ENCODE measurements around the gene SLC4A8.

SLC4A8 gene

DNA sequence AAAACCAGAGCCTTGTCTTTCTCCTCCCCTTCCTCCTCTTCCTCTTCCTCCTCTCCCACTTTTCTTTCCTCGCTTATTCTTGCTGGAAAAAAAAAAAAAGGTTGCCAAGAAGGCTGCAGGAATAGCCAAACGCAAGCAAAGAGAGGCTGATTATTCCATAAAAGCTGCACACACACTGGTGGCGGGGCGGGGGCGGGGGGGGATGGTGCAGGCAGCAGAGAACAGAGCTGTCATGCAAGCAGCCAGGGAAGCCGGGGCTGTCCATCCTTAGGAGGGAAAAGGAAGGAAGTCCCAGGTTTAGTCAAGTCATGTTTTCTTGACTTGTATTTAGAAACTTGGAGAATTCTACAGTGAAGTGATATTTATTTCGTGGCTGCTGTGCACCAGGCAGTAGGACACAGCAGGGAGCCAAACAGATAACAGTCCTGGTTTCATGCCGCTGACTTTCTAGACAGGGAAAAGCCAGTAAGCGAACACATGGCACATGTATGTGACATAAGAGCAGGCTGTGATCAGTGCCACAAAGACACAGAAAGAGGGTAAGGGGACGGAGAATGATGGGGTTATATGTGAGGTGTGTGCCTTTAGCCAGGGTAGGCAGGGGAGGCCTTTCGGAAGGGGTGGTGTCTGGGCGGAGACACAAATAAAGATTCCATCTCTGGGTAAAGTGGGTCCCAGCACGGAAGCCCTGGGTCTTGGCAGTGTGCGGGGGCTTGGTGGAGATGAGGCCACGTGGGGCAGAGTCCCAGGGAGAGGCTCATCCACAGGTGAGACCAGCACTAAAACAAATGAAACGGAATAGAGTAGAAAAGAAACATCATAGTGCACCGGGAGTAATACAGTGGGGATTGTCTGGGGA lies 109.8 kb downstream of the SLC4A8 start:
- ATAC-seq, result no peak
- Mint-ChIP-seq H3K36me3 (no peaks in the 10 kb centered on the region), H3K27ac (no peak overlapping the region), H3K4me1 (peaks cover 8% of the 10 kb centered on the region), H3K4me3 (no peak overlapping the region), H3K9me3 (no peaks in the 10 kb centered on the region)
- DNase-seq (ENCODE audit: low spot score in 2 of 2), result no peak

DNA sequence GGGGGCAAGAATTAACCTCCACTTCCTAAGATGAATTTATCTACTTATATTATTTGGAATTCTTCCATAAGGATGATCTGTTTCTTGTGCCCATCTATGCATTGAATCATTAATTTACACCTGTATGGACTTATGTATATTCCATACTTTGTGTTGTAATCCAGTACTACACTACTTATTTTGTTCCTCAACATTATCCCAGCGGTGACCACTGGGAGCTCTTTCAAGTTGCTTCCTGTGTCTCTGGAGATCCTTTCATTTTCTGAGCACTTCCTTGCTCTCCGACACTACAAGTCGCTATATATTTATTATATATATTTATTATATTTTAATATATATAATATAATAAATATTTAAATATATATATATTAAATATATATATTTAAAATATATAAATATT lies 111.5 kb downstream of the SLC4A8 start:
- H3K36me3 Mint-ChIP-seq, result no peaks in the 10 kb centered on the region
- H3K4me3 Mint-ChIP-seq, result no peak overlapping the region
- ATAC-seq, result no peak
- no peak for DNase-seq (ENCODE audit: low spot score in 2 of 2)
- H3K9me3 Mint-ChIP-seq, result no peaks in the 10 kb centered on the region
- H3K27ac Mint-ChIP-seq, result no peak overlapping the region
- H3K4me1 Mint-ChIP-seq, result peaks cover 8% of the 10 kb centered on the region

GRCh38 chr12:51538149-51538548 lies 113.5 kb downstream of the SLC4A8 start:
- Mint-ChIP-seq H3K4me3 (no peak overlapping the region), H3K27ac (no peak overlapping the region), H3K4me1 (no peaks in the 10 kb centered on the region), H3K9me3 (no peaks in the 10 kb centered on the region), H3K36me3 (no peaks in the 10 kb centered on the region)
- ATAC-seq, result no peak
- no peak for DNase-seq (ENCODE audit: low spot score in 2 of 2)

DNA sequence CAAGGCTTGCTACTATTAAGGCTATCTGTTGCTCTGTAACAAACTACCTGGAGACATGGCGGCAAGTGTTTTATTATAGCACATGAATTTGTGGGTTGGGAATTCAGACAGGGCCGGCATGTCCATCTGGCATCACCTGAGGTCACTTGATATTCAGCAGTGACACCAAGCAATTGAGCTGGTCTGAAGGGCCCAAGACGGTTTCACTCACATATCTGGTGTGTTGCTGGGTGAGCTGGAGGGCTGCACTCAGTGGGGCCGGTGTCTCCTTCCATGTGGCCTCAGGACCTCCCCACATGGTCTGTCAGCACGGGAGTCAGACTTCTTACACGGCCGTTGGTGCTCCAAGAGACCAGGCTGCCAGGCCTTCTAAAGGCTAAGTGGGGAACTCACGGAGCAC lies 114.0 kb downstream of the SLC4A8 start:
- no peak overlapping the region for H3K27ac Mint-ChIP-seq
- H3K4me1 Mint-ChIP-seq, result no peaks in the 10 kb centered on the region
- DNase-seq (ENCODE audit: low spot score in 2 of 2) (no peak), ATAC-seq (no peak)
- H3K9me3 Mint-ChIP-seq, result no peaks in the 10 kb centered on the region
- no peak overlapping the region for H3K4me3 Mint-ChIP-seq
- H3K36me3 Mint-ChIP-seq, result no peaks in the 10 kb centered on the region

DNA sequence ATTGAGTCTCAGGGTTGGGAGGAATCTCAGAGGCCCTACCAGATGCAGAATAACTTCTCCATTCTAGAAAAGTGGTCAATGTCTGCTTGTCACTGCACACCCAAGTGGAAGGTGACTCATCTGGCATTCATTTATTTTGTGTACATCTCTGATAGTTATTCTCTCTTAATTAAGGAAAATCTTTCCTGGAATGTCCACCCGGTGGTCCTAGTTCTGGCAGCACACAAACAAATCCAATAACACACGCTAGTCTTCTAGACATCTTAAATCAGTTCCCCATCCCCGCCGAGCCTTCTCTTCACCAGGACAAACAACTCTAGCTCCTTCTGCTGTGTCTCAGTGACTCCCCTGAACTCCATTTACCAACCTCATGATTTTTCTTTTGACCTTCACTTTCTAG lies 116.4 kb downstream of the SLC4A8 start:
- Mint-ChIP-seq H3K4me3 (no peak overlapping the region), H3K4me1 (no peaks in the 10 kb centered on the region), H3K9me3 (peaks cover 3% of the 10 kb centered on the region), H3K27ac (no peak overlapping the region), H3K36me3 (no peaks in the 10 kb centered on the region)
- DNase-seq (ENCODE audit: low spot score in 2 of 2), result no peak
- ATAC-seq, result no peak

DNA sequence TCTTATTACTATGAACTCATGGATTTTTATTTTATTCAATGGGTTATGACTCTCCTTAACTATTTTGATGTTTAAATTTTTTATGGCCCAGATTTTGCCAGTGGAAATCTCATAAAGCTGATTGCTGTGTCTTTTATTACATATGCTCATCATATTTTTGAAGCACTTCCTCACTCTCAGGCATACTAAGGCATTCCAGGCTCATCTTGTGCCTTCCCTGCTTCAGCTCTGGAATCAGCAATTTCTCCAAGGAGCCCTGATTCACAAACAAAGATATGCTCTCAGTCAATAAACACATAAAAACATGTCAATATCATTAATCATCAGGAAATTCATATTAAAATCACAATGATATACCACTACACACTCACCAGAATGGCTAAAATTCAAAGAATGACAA lies 121.5 kb downstream of the SLC4A8 start:
- Mint-ChIP-seq H3K9me3 (peaks cover 3% of the 10 kb centered on the region), H3K4me3 (no peak overlapping the region), H3K4me1 (no peaks in the 10 kb centered on the region), H3K27ac (no peak overlapping the region), H3K36me3 (no peaks in the 10 kb centered on the region)
- DNase-seq (ENCODE audit: low spot score in 2 of 2) (no peak), ATAC-seq (no peak)

DNA sequence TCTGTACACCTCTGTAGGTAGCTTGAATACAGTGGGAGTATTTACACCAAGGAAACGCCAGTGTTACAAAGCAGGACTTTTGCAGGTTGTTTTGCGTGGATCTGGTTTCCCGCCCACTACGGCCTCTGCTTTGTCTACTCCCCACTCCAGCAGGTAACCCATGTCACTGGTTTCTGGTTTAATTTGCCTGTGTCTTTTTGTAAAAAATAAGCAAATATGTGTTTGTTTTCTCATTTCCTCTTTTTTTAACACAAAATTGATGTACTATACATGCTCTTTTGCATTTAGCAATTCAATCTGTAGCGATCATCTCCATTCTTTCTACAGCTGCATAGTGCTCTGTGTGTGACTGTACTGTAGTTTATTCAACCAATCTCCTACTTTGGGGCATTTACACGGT lies 123.0 kb downstream of the SLC4A8 start:
- Mint-ChIP-seq H3K36me3 (no peaks in the 10 kb centered on the region), H3K9me3 (peaks cover 3% of the 10 kb centered on the region), H3K4me3 (no peak overlapping the region), H3K4me1 (no peaks in the 10 kb centered on the region), H3K27ac (no peak overlapping the region)
- no peak for ATAC-seq
- no peak for DNase-seq (ENCODE audit: low spot score in 2 of 2)

DNA sequence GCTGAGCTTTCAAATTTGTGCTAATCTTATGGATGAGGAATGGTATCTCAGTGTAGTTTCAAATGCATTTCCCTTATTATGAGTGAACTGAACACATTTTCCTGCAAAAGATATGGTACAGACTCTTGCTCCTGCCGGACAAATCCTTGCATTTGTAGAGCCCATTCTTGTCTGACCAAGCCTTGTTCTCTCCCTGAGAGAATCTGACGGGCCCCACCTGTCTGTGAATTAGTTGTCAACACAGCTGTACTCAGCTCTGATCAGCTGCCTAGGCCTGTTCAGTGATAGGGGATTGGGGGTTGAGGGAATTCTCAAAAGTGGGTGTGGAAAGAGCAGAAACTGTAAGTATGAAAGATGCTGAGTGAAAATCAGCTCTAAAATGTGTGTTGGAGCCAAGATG lies 123.6 kb downstream of the SLC4A8 start:
- DNase-seq (ENCODE audit: low spot score in 2 of 2), result no peak
- ATAC-seq, result no peak
- Mint-ChIP-seq H3K4me3 (no peak overlapping the region), H3K36me3 (no peaks in the 10 kb centered on the region), H3K4me1 (no peaks in the 10 kb centered on the region), H3K27ac (no peak overlapping the region), H3K9me3 (peaks cover 3% of the 10 kb centered on the region)

- H3K27ac Mint-ChIP-seq, result no peak overlapping the region
- H3K36me3 Mint-ChIP-seq, result no peaks in the 10 kb centered on the region
- H3K9me3 Mint-ChIP-seq, result no peaks in the 10 kb centered on the region
- no peaks in the 10 kb centered on the region for H3K4me1 Mint-ChIP-seq
- H3K4me3 Mint-ChIP-seq, result no peak overlapping the region
- ATAC-seq (no peak), DNase-seq (ENCODE audit: low spot score in 2 of 2) (no peak)
These were observed 125.0 kb downstream of the SLC4A8 start for GRCh38 chr12:51549637-51550036.
